Panc1 (cell line): Measurements from ENCODE around the gene UBE2O. TPM values are rescaled to one million over a fixed set of nuclear protein-coding genes. Genes with fewer than 3 reads are reported as not detected.

Experiments used
- ATAC-seq: fragments of 200-7000 bp; cut with Tn5 transposase; 2 replicates; pipeline ENCODE4 v1.9.1; 2020; ENCODE audit warnings: mild to moderate bottlenecking, moderate library complexity
- BruUV-seq: library from RNA; stranded (reverse); fragments of 400-500 nt; replicated peaks from 2 replicates; lab custom pipeline; 2021; lab: Mats Ljungman, UMichigan
- CTCF ChIA-PET: fragments of 300-600 bp; sonication (Branson Sonifier 250); formaldehyde crosslinking; loops from one replicate; lab custom pipeline; 2022; ENCODE audit warnings: antibody characterized with exemption; lab: Charles Lee
- POLR2A ChIA-PET: fragments of 300-600 bp; sonication (Branson Sonifier 250); formaldehyde crosslinking; loops from one replicate; lab custom pipeline; 2022; ENCODE audit warnings: antibody characterized with exemption; lab: Charles Lee
- DNase-seq: peaks from one replicate; pipeline ENCODE4 v3.0.0-alpha.2; 2010; ENCODE audit warnings: low read depth, low spot score
- H3K27ac ChIP-seq: 2 replicates; pipeline ENCODE4 v1.5.1; 2011; ENCODE audit warnings: mild to moderate bottlenecking, low read length, inconsistent platforms
- H3K27me3 ChIP-seq: fragments of 200-500 bp; sonication (Bioruptor generic); 2 replicates; pipeline ENCODE4 v1.6.0; 2014; ENCODE audit warnings: low read length, inconsistent platforms; ENCODE audit not compliant: control insufficient read depth, insufficient read depth
- H3K36me3 ChIP-seq: fragments of 200-500 bp; sonication (Bioruptor generic); 2 replicates; pipeline ENCODE4 v1.5.1; 2014; ENCODE audit warnings: inconsistent platforms, mild to moderate bottlenecking, low read length, moderate library complexity; ENCODE audit not compliant: control insufficient read depth, insufficient read depth
- H3K4me1 ChIP-seq: 2 replicates; pipeline ENCODE4 v1.5.1; 2011; ENCODE audit warnings: inconsistent platforms, mild to moderate bottlenecking, low read length, moderate library complexity; ENCODE audit not compliant: control insufficient read depth, insufficient read depth
- H3K4me3 ChIP-seq, 2 experiments: 2 replicates each; pipeline ENCODE4 v1.5.1; 2011 to 2012; ENCODE audit warnings: low read depth in 2 of 2, low read length in 2 of 2, mild to moderate bottlenecking in 2 of 2, inconsistent platforms in 1 of 2, moderate library complexity in 1 of 2
- H3K9me3 ChIP-seq: fragments of 200-500 bp; sonication (Bioruptor generic); 2 replicates; pipeline ENCODE4 v1.5.1; 2014; ENCODE audit warnings: low read depth, mild to moderate bottlenecking, inconsistent platforms, low read length, moderate library complexity; ENCODE audit not compliant: control insufficient read depth, insufficient read depth
- POLR2AphosphoS5 ChIP-seq: IDR thresholded peaks from 2 replicates; pipeline ENCODE4 v1.6.1; 2012; ENCODE audit warnings: mild to moderate bottlenecking, low read depth, low read length, moderate library complexity
- REST ChIP-seq, 2 experiments: IDR thresholded peaks; 2 replicates each; pipeline ENCODE4 v1.6.1; 2011 to 2012; ENCODE audit warnings: low read depth in 2 of 2, control low read depth in 1 of 2, low read length in 1 of 2, mild to moderate bottlenecking in 1 of 2, moderate library complexity in 1 of 2; ENCODE audit not compliant: insufficient read depth in 1 of 2
- SIN3A ChIP-seq: IDR thresholded peaks from 2 replicates; pipeline ENCODE4 v1.6.1; 2012; ENCODE audit warnings: low read depth, mild to moderate bottlenecking, low read length, moderate library complexity, borderline replicate concordance; ENCODE audit not compliant: insufficient read depth
- TCF7L2 ChIP-seq: IDR thresholded peaks from 2 replicates; pipeline ENCODE4 v1.6.1; 2011; ENCODE audit warnings: mild to moderate bottlenecking, low read depth, low read length, inconsistent platforms
- in situ Hi-C: cut with HindIII; loops from 2 replicates; pipeline ENCODE4 v1.10.0; 2016; ENCODE audit warnings: low sequenced_read_pairs, low pct_unique_long_range_greater_than_20kb
- intact Hi-C: fragments of 100-400 bp; cut with micrococcal nuclease; formaldehyde crosslinking; loops from one replicate; pipeline ENCODE4 v1.10.0; 2022; ENCODE audit not compliant: unreplicated experiment
- total RNA-seq: library from RNA; stranded (reverse); gene quantifications from one replicate; pipeline ENCODE4 v1.2.1, GENCODE V29; 2021; ENCODE audit not compliant: unreplicated experiment
- TF ChIP-seq, protein P1 (sequence below): fragments of 450-650 bp; IDR thresholded peaks from 2 replicates; pipeline ENCODE4 v1.5.1; 2017; ENCODE audit warnings: mild to moderate bottlenecking

UBE2O gene
- total RNA-seq, 1 experiment from 2014 or later: 47.5 TPM

GRCh38 chr17:76493505-76494167 lies 40.7 kb upstream of the UBE2O start:
- TF ChIP-seq POLR2AphosphoS5: no peak
- TF ChIP-seq SIN3A: no peak
- TF ChIP-seq REST (IDR thresholded peaks at IDR 0.05; ENCODE audit: insufficient read depth in 1 of 2, low read depth in 2 of 2, low read length in 1 of 2): no peak
- no peak for TF ChIP-seq TCF7L2
- TF ChIP-seq, protein P1, sequence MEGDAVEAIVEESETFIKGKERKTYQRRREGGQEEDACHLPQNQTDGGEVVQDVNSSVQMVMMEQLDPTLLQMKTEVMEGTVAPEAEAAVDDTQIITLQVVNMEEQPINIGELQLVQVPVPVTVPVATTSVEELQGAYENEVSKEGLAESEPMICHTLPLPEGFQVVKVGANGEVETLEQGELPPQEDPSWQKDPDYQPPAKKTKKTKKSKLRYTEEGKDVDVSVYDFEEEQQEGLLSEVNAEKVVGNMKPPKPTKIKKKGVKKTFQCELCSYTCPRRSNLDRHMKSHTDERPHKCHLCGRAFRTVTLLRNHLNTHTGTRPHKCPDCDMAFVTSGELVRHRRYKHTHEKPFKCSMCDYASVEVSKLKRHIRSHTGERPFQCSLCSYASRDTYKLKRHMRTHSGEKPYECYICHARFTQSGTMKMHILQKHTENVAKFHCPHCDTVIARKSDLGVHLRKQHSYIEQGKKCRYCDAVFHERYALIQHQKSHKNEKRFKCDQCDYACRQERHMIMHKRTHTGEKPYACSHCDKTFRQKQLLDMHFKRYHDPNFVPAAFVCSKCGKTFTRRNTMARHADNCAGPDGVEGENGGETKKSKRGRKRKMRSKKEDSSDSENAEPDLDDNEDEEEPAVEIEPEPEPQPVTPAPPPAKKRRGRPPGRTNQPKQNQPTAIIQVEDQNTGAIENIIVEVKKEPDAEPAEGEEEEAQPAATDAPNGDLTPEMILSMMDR: no peak
- ATAC-seq (no peak), DNase-seq (no peak)
- ChIA-PET CTCF (interaction anchor here (0.9 kb wide), 1 partner anchor 129 kb away, joined by 4 read pairs; no protein-coding TSS in a partner anchor), POLR2A (interaction anchor here (0.6 kb wide), 2 partner anchors 30 to 75 kb away, joined by 3 to 5 read pairs; no protein-coding TSS in a partner anchor)
- BruUV-seq: no TSS peak
- Histone ChIP-seq H3K27me3 (no peaks in the 10 kb centered on the region), H3K4me1 (peaks cover 64% of the 10 kb centered on the region), H3K27ac (peak overlapping the region; percentile 59), H3K4me3 (peak overlapping the region in 1 of 2 experiments; percentile 20; a peak in 1 of 4 replicates), H3K9me3 (no peaks in the 10 kb centered on the region), H3K36me3 (no peaks in the 10 kb centered on the region)
- in situ Hi-C loops (no loop called here), intact Hi-C loops (no loop called here)

- POLR2A ChIA-PET: interaction anchor here (0.6 kb wide), 1 partner anchor 31 kb away, joined by 5 read pairs; no protein-coding TSS in a partner anchor
- Histone ChIP-seq H3K27ac (peak overlapping the region; percentile 59), H3K4me1 (peaks cover 58% of the 10 kb centered on the region), H3K27me3 (no peaks in the 10 kb centered on the region), H3K9me3 (no peaks in the 10 kb centered on the region), H3K4me3 (peak overlapping the region in 1 of 2 experiments; percentile 20; a peak in 1 of 4 replicates), H3K36me3 (no peaks in the 10 kb centered on the region)
- DNase-seq (no peak), ATAC-seq (peak; percentile 32; the same call in 1 of the 2 replicates)
- CTCF ChIA-PET: interaction anchor here (0.9 kb wide), 1 partner anchor 130 kb away, joined by 4 read pairs; no protein-coding TSS in a partner anchor
- no TSS peak for BruUV-seq
- intact Hi-C loops (no loop called here), in situ Hi-C loops (no loop called here)
- no peak for TF ChIP-seq SIN3A
- TF ChIP-seq TCF7L2: no peak
- TF ChIP-seq REST (IDR thresholded peaks at IDR 0.05; ENCODE audit: insufficient read depth in 1 of 2, low read depth in 2 of 2, low read length in 1 of 2): no peak
- TF ChIP-seq, protein P1: no peak
- TF ChIP-seq POLR2AphosphoS5: no peak
Measured at GRCh38 chr17:76492989-76493501, 40.1 kb upstream of the UBE2O start.
